SK-N-SH (cell line): ENCODE data around the gene ZNF700. TPM values are rescaled to one million over a fixed set of nuclear protein-coding genes. Genes with fewer than 3 reads are reported as not detected.

Experiments
- CTCF ChIA-PET: fragments of 300-600, 350-600 bp; formaldehyde crosslinking; extraction: SDS; loops from one replicate; lab custom pipeline; 2021; lab: Yijun Ruan, JAX
- POLR2A ChIA-PET: fragments of 350-600 bp; sonication (Branson Sonifier 250); formaldehyde crosslinking; extraction: SDS; loops from one replicate; lab custom pipeline; 2020; ENCODE audit warnings: antibody characterized with exemption, inconsistent platforms; lab: Yijun Ruan, JAX
- DNase-seq: peaks from one replicate; pipeline ENCODE4 v3.0.0; 2012
- H2AFZ ChIP-seq: fragments of 200-600 bp; sonication (generic); 2 replicates; pipeline ENCODE4 v1.8.1; 2016; ENCODE audit warnings: antibody characterized with exemption, mild to moderate bottlenecking, low read depth
- H3F3A ChIP-seq: fragments of 200-600 bp; sonication (generic); replicated peaks from 2 replicates; pipeline ENCODE3; 2016; ENCODE audit warnings: antibody characterized with exemption, mild to moderate bottlenecking; ENCODE audit not compliant: insufficient read depth
- H3K27ac ChIP-seq, 2 experiments: fragments of 200-500 bp in 1 of 2; fragments of 200-600 bp in 1 of 2; sonication (Bioruptor generic) in 1 of 2; sonication (generic), shearing (Covaris generic) in 1 of 2; 2 replicates each; pipeline versions ENCODE4 v1.5.1 to v1.6.1; 2014 to 2016; ENCODE audit warnings: low read depth in 2 of 2, inconsistent platforms in 1 of 2, low read length in 1 of 2, mild to moderate bottlenecking in 1 of 2, mixed read lengths in 1 of 2
- H3K27me3 ChIP-seq: fragments of 200-600 bp; sonication (generic), shearing (Covaris generic); 2 replicates; pipeline ENCODE4 v1.6.1; 2016; ENCODE audit warnings: mixed run types; ENCODE audit not compliant: insufficient read depth
- H3K36me3 ChIP-seq, 2 experiments: fragments of 200-500 bp in 1 of 2; fragments of 200-600 bp in 1 of 2; sonication (Bioruptor generic) in 1 of 2; sonication (generic) in 1 of 2; replicated peaks in 1 of 2; 2 replicates each; pipeline versions ENCODE3 to v1.5.1; 2014 to 2016; ENCODE audit warnings: low read length in 1 of 2, mild to moderate bottlenecking in 1 of 2; ENCODE audit not compliant: insufficient read depth in 2 of 2, control insufficient read depth in 1 of 2
- H3K4me1 ChIP-seq, 2 experiments: fragments of 200-500 bp in 1 of 2; fragments of 200-600 bp in 1 of 2; sonication (Bioruptor generic) in 1 of 2; sonication (generic), shearing (Covaris generic) in 1 of 2; 2 replicates each; pipeline versions ENCODE4 v1.5.1 to v1.6.1; 2014 to 2016; ENCODE audit warnings: low read depth in 1 of 2, low read length in 1 of 2, mixed run types in 1 of 2; ENCODE audit not compliant: insufficient read depth in 2 of 2, control insufficient read depth in 1 of 2
- H3K4me2 ChIP-seq: fragments of 200-600 bp; sonication (generic), shearing (Covaris generic); 2 replicates; pipeline ENCODE4 v1.6.1; 2017; ENCODE audit warnings: mixed run types
- H3K4me3 ChIP-seq, 2 experiments: fragments of 200-500 bp in 1 of 2; fragments of 200-600 bp in 1 of 2; sonication (Bioruptor generic) in 1 of 2; sonication (generic), shearing (Covaris generic) in 1 of 2; 2 replicates each; pipeline versions ENCODE4 v1.5.1 to v1.8.1; 2014 to 2016; ENCODE audit warnings: low read depth in 2 of 2, inconsistent platforms in 1 of 2, low read length in 1 of 2, mild to moderate bottlenecking in 1 of 2, mixed read lengths in 1 of 2, moderate library complexity in 1 of 2
- H3K79me2 ChIP-seq: fragments of 200-600 bp; sonication (generic); 2 replicates; pipeline ENCODE4 v1.8.1; 2017; ENCODE audit warnings: mild to moderate bottlenecking; ENCODE audit not compliant: insufficient read depth
- H3K9ac ChIP-seq: fragments of 200-600 bp; sonication (generic); 2 replicates; pipeline ENCODE4 v1.6.1; 2017; ENCODE audit warnings: mixed run types
- H3K9me2 ChIP-seq: fragments of 200-600 bp; sonication (generic); 2 replicates; pipeline ENCODE4 v1.6.1; 2017; ENCODE audit warnings: mixed run types
- H3K9me3 ChIP-seq: fragments of 200-600 bp; sonication (generic); 2 replicates; pipeline ENCODE4 v1.6.1; 2017; ENCODE audit warnings: mixed run types, mild to moderate bottlenecking, moderate library complexity
- H4K20me1 ChIP-seq: fragments of 200-600 bp; sonication (generic); 2 replicates; pipeline ENCODE4 v1.6.1; 2017; ENCODE audit warnings: mild to moderate bottlenecking, mixed run types; ENCODE audit not compliant: insufficient read depth
- CHD2 ChIP-seq: fragments of 150-350 bp; IDR thresholded peaks from 2 replicates; pipeline ENCODE4 v1.6.1; 2018; ENCODE audit warnings: low read length; ENCODE audit not compliant: partially characterized antibody
- ELF1 ChIP-seq: IDR thresholded peaks from 2 replicates; pipeline ENCODE4 v1.4.0; 2012
- EP300 ChIP-seq, 2 experiments: IDR thresholded peaks; 2 replicates each; pipeline versions ENCODE4 v1.4.0 to v1.6.1; 2012; ENCODE audit warnings: borderline replicate concordance in 1 of 2, low read depth in 1 of 2, low read length in 1 of 2
- FOSL2 ChIP-seq: IDR thresholded peaks from 2 replicates; pipeline ENCODE4 v1.4.0; 2012; ENCODE audit warnings: low read depth, mild to moderate bottlenecking, moderate library complexity, borderline replicate concordance
- GABPA ChIP-seq: IDR thresholded peaks from 2 replicates; pipeline ENCODE4 v1.4.0; 2012; ENCODE audit warnings: low read depth, mild to moderate bottlenecking
- GATA2 ChIP-seq: sonication (generic); formaldehyde crosslinking; IDR thresholded peaks from 2 replicates; pipeline ENCODE4 v1.5.0; 2020; ENCODE audit warnings: mild to moderate bottlenecking, missing genetic modification reagents
- IRF3 ChIP-seq: fragments of 150-350 bp; IDR thresholded peaks from 2 replicates; pipeline ENCODE4 v1.6.1; 2016; ENCODE audit warnings: mild to moderate bottlenecking, low read depth, low read length
- JUND ChIP-seq: IDR thresholded peaks from 2 replicates; pipeline ENCODE4 v1.4.0; 2012
- MXI1 ChIP-seq: IDR thresholded peaks from 2 replicates; pipeline ENCODE4 v1.6.1; 2012; ENCODE audit warnings: mild to moderate bottlenecking, low read depth, low read length, improper control_type of control experiment
- NFIC ChIP-seq: IDR thresholded peaks from 2 replicates; pipeline ENCODE4 v1.4.0; 2012; ENCODE audit warnings: borderline replicate concordance
- NRF1 ChIP-seq: IDR thresholded peaks from 2 replicates; pipeline ENCODE4 v1.6.1; 2012; ENCODE audit warnings: low read depth, mild to moderate bottlenecking, low read length
- RFX5 ChIP-seq: IDR thresholded peaks from 2 replicates; pipeline ENCODE4 v1.6.1; 2012; ENCODE audit warnings: mild to moderate bottlenecking, improper control_type of control experiment, low read length
- SIN3A ChIP-seq: IDR thresholded peaks from 2 replicates; pipeline ENCODE4 v1.6.1; 2012; ENCODE audit warnings: low read depth, mild to moderate bottlenecking, low read length, moderate library complexity, borderline replicate concordance
- SMC3 ChIP-seq: IDR thresholded peaks from 2 replicates; pipeline ENCODE4 v1.6.1; 2012; ENCODE audit warnings: low read depth, low read length, improper control_type of control experiment
- TAF1 ChIP-seq: IDR thresholded peaks from 2 replicates; pipeline ENCODE4 v1.6.1; 2012; ENCODE audit warnings: low read depth, mild to moderate bottlenecking, low read length, moderate library complexity, borderline replicate concordance
- TCF12 ChIP-seq: IDR thresholded peaks from 2 replicates; pipeline ENCODE4 v1.4.0; 2012
- USF1 ChIP-seq: IDR thresholded peaks from 2 replicates; pipeline ENCODE4 v1.4.0; 2012; ENCODE audit warnings: low read depth, borderline replicate concordance
- YY1 ChIP-seq: IDR thresholded peaks from 2 replicates; pipeline ENCODE4 v1.4.0; 2012; ENCODE audit warnings: low read depth, mild to moderate bottlenecking
- ZBTB33 ChIP-seq: IDR thresholded peaks from 2 replicates; pipeline ENCODE4 v1.4.0; 2012; ENCODE audit warnings: low read depth, borderline replicate concordance
- WGBS: methylation state at CpG from one replicate; pipeline ENCODE4 v1.1.6; 2017; ENCODE audit warnings: low lambda C conversion rate; 5-methylcytosine and 5-hydroxymethylcytosine counted together
- polyA plus RNA-seq, 3 experiments: library from polyadenylated mRNA; depleted of rRNA; stranded (reverse); fragments of >200 nt; gene quantifications; 2 replicates each; pipeline ENCODE4 v1.2.3, GENCODE V29; 2012

The ZNF700 gene
- polyA plus RNA-seq, 1 of the 3 experiments (the other 2 are of a cell fraction), result 3.5 TPM

GRCh38 chr19:11970174-11970573 lies 45.3 kb downstream of the ZNF700 start:
- H3K79me2 ChIP-seq, result no peaks in the 10 kb centered on the region
- H2AFZ ChIP-seq, result no peak overlapping the region
- no peak overlapping the region for H3K4me3 ChIP-seq
- H3K9ac ChIP-seq, result no peak overlapping the region
- no peaks in the 10 kb centered on the region for H4K20me1 ChIP-seq
- TF ChIP-seq IRF3 (no peak), TCF12 (no peak), YY1 (no peak), MXI1 (no peak), SIN3A (no peak), EP300 (IDR thresholded peaks at IDR 0.05; ENCODE audit: borderline replicate concordance in 1 of 2, low read depth in 1 of 2, low read length in 1 of 2) (no peak), NRF1 (no peak), TAF1 (no peak), ZBTB33 (no peak), GABPA (no peak), USF1 (no peak), CHD2 (no peak), SMC3 (no peak), JUND (no peak), ELF1 (no peak), NFIC (no peak), FOSL2 (no peak), RFX5 (no peak), GATA2 (CRISPR knock-in tag) (no peak)
- TF ChIP-seq, all 33 proteins: peak for 0
- POLR2A ChIA-PET, result interaction anchor here (0.6 kb wide), 1 partner anchor 23 kb away, joined by 3 read pairs; no protein-coding TSS in a partner anchor
- WGBS, result 27% methylated on average over 1 of the region's 1 CpG
- H3K27me3 ChIP-seq, result no peaks in the 10 kb centered on the region
- no peaks in the 10 kb centered on the region for H3K9me2 ChIP-seq
- H3F3A ChIP-seq, result no peaks in the 10 kb centered on the region
- no peaks in the 10 kb centered on the region for H3K9me3 ChIP-seq
- CTCF ChIA-PET, result interaction anchor here (1.3 to 2.5 kb wide), 2 partner anchors 19 to 173 kb away, joined by 3 to 15 read pairs; no protein-coding TSS in a partner anchor
- H3K36me3 ChIP-seq, result no peaks in the 10 kb centered on the region
- H3K4me1 ChIP-seq, result no peaks in the 10 kb centered on the region
- no peak overlapping the region for H3K27ac ChIP-seq
- no peak for DNase-seq
- H3K4me2 ChIP-seq, result no peak overlapping the region
